Keratinocyte (primary cell): Measurements from ENCODE around the gene TEKTIP1. TPM values are rescaled to one million over a fixed set of nuclear protein-coding genes. Genes with fewer than 3 reads are reported as not detected.
"Not testable (repeated sequence)": the region's sequence is repeated elsewhere in the genome, so short reads cannot be mapped to it uniquely, and the experiment has no call there.

ENCODE experiments used
- DNase-seq: peaks from one replicate; pipeline ENCODE4 v3.0.0-alpha.2; 2011; ENCODE audit warnings: low read depth, missing footprints, low spot score
- FAIRE-seq: peaks from 2 replicates; lab custom pipeline; 2011; peaks lifted over from hg19 to GRCh38; lab: Jason Lieb, UNC
- H2AFZ ChIP-seq: 2 replicates; pipeline ENCODE4 v1.6.0; 2012; ENCODE audit warnings: low read length, control low read depth, inconsistent platforms; ENCODE audit not compliant: control insufficient read depth
- H3K27ac ChIP-seq: 2 replicates; pipeline ENCODE4 v1.5.1; 2011; ENCODE audit warnings: low read length; ENCODE audit not compliant: control insufficient read depth, insufficient read depth
- H3K27me3 ChIP-seq: 3 replicates; pipeline ENCODE4 v1.6.0; 2011; ENCODE audit warnings: low read length; ENCODE audit not compliant: control insufficient read depth, insufficient read depth; ENCODE audit errors: extremely low read depth
- H3K36me3 ChIP-seq, 2 experiments: 2 replicates in 1 of 2; 3 replicates in 1 of 2; pipeline ENCODE4 v1.5.1; 2011; ENCODE audit warnings: low read length in 2 of 2, mild to moderate bottlenecking in 1 of 2; ENCODE audit not compliant: control insufficient read depth in 2 of 2, insufficient read depth in 2 of 2; ENCODE audit errors: extremely low read depth in 1 of 2
- H3K4me1 ChIP-seq: 3 replicates; pipeline ENCODE4 v1.5.1; 2011; ENCODE audit warnings: low read length; ENCODE audit not compliant: control insufficient read depth, insufficient read depth; ENCODE audit errors: extremely low read depth
- H3K4me2 ChIP-seq: 3 replicates; pipeline ENCODE4 v1.6.0; 2011; ENCODE audit warnings: low read depth, low read length; ENCODE audit not compliant: control insufficient read depth, insufficient read depth; ENCODE audit errors: extremely low read depth
- H3K4me3 ChIP-seq, 3 experiments: fragments of 200-600 bp in 1 of 3; sonication (generic) in 1 of 3; 2 replicates in 2 of 3; 3 replicates in 1 of 3; pipeline ENCODE4 v1.5.1; 2011 to 2016; ENCODE audit warnings: low read length in 3 of 3, mild to moderate bottlenecking in 3 of 3, control low read depth in 2 of 3, inconsistent platforms in 1 of 3, low read depth in 1 of 3, mixed read lengths in 1 of 3, mixed run types in 1 of 3, moderate library complexity in 1 of 3; ENCODE audit not compliant: control insufficient read depth in 2 of 3, insufficient read depth in 2 of 3; ENCODE audit errors: extremely low read depth in 1 of 3
- H3K79me2 ChIP-seq: 2 replicates; pipeline ENCODE4 v1.6.0; 2012; ENCODE audit warnings: low read length; ENCODE audit not compliant: control insufficient read depth, insufficient read depth
- H3K9ac ChIP-seq: 3 replicates; pipeline ENCODE4 v1.6.0; 2011; ENCODE audit warnings: low read length; ENCODE audit not compliant: control insufficient read depth, insufficient read depth; ENCODE audit errors: extremely low read depth
- H3K9me1 ChIP-seq: 3 replicates; pipeline ENCODE4 v1.6.0; 2011; ENCODE audit warnings: low read length; ENCODE audit not compliant: control insufficient read depth, insufficient read depth; ENCODE audit errors: extremely low read depth
- H3K9me3 ChIP-seq: 2 replicates; pipeline ENCODE4 v1.5.1; 2012; ENCODE audit warnings: low read depth, low read length; ENCODE audit not compliant: control insufficient read depth
- H4K20me1 ChIP-seq: 3 replicates; pipeline ENCODE4 v1.6.0; 2011; ENCODE audit warnings: low read length; ENCODE audit not compliant: control insufficient read depth, insufficient read depth; ENCODE audit errors: extremely low read depth
- EZH2 ChIP-seq: IDR thresholded peaks from one replicate; pipeline ENCODE4 v1.6.1; 2012; ENCODE audit warnings: inconsistent platforms, mild to moderate bottlenecking, low read length, moderate library complexity
- dilution Hi-C: fragments of 300-500 bp; cut with MboI; formaldehyde crosslinking; loops from one replicate; pipeline ENCODE4 v1.7.0; 2020; ENCODE audit warnings: low sequenced_read_pairs; ENCODE audit not compliant: extremely low pct_ligation_motif_present
- polyA plus RNA-seq, 5 experiments: library from polyadenylated mRNA; depleted of rRNA in 3 of 5; stranded (reverse) in 3 of 5; stranded (forward) in 1 of 5; unstranded in 1 of 5; fragments of >200 nt; gene quantifications; 1 replicate in 1 of 5; 2 replicates in 3 of 5; 3 replicates in 1 of 5; pipeline versions ENCODE4 v1.2.1 to v1.2.3, GENCODE V29; 2011 to 2012; ENCODE audit warnings: missing spikeins in 2 of 5, low read depth in 1 of 5, low replicate concordance in 1 of 5
- TF ChIP-seq, protein P1 (sequence below), 3 experiments: IDR thresholded peaks in 1 of 3; conservative IDR thresholded peaks in 1 of 3; optimal IDR thresholded peaks in 1 of 3; 2 replicates in 2 of 3; 3 replicates in 1 of 3; pipeline versions ENCODE3 to v1.5.1; 2011; ENCODE audit warnings: low read length in 3 of 3, mild to moderate bottlenecking in 3 of 3, moderate library complexity in 2 of 3, control low read depth in 1 of 3, inconsistent platforms in 1 of 3; ENCODE audit not compliant: insufficient read depth in 2 of 3; ENCODE audit errors: extremely low read depth in 1 of 3

The TEKTIP1 gene
- polyA plus RNA-seq, 1 donor (not counting 4 experiments of a cell fraction or from before 2014, with no cell fraction given): not detected

DNA sequence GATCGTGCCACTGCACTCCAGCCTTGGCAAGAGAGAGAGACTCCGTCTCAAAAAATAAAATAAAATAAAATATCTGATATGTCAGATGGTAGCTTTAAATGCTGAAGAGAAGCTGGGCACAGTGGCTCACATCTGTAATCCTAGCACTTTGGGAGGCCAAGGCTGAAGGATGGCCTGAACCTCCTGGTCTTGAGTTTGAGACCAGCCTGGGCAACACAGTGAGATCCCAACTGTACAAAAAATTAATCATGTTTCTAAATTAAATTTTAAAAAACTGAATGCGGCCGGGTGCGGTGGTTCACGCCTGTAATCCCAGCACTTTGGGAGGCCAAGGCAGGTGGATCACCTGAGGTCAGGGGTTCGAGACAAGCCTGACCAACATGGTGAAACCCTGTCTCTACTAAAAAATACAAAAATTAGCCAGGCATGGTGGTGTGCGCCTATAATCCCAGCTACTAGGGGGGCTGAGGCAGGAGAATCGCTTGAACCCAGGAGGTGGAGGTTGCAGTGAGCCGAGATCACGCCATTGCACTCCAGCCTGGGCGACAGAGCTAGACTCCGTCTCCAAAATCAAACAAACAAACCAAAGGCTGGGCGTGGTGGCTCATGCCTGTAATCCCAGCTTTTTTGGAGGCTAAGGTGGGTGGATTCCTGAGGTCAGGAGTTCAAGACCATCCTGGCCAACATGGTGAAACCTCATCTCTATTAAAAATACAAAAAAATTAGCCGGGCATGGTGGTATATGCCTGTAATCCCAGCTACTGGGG lies 45.2 kb downstream of the TEKTIP1 start:
- H3K4me1 ChIP-seq, FAIRE-seq, dilution Hi-C loops: not testable (repeated sequence)

GRCh38 chr19:3585301-3586126 lies 46.5 kb downstream of the TEKTIP1 start, which contains the start of gene GIPC3:
Gene GIPC3, plus strand, starts transcription at chr19:3585478. Its CDS starts 120 bp downstream, at chr19:3585598.
- Histone ChIP-seq H3K9me1 (no peaks in the 10 kb centered on the region), H2AFZ (no peak within 1 kb of the TSS), H3K9ac (no peak within 1 kb of the TSS), H3K79me2 (no peaks in the 10 kb centered on the region), H4K20me1 (no peaks in the 10 kb centered on the region), H3K27ac (no peak within 1 kb of the TSS), H3K27me3 (peaks cover 28% of the 10 kb centered on the region), H3K36me3 (no peaks in the 10 kb centered on the region), H3K9me3 (no peaks in the 10 kb centered on the region), H3K4me2 (no peak within 1 kb of the TSS), H3K4me1 (no peaks in the 10 kb centered on the region), H3K4me3 (no peak within 1 kb of the TSS)
- dilution Hi-C loops: no loop called here
- no peak for FAIRE-seq
- no peak for DNase-seq
- peak; percentile 68 for TF ChIP-seq EZH2
- TF ChIP-seq, protein P1, sequence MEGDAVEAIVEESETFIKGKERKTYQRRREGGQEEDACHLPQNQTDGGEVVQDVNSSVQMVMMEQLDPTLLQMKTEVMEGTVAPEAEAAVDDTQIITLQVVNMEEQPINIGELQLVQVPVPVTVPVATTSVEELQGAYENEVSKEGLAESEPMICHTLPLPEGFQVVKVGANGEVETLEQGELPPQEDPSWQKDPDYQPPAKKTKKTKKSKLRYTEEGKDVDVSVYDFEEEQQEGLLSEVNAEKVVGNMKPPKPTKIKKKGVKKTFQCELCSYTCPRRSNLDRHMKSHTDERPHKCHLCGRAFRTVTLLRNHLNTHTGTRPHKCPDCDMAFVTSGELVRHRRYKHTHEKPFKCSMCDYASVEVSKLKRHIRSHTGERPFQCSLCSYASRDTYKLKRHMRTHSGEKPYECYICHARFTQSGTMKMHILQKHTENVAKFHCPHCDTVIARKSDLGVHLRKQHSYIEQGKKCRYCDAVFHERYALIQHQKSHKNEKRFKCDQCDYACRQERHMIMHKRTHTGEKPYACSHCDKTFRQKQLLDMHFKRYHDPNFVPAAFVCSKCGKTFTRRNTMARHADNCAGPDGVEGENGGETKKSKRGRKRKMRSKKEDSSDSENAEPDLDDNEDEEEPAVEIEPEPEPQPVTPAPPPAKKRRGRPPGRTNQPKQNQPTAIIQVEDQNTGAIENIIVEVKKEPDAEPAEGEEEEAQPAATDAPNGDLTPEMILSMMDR (optimal IDR thresholded peaks at IDR 0.05 in 1 of 3, IDR thresholded peaks at IDR 0.05 in 1 of 3, conservative IDR thresholded peaks at IDR 0.05 in 1 of 3; ENCODE audit: extremely low read depth in 1 of 3, insufficient read depth in 2 of 3, low read length in 3 of 3): no peak

More for the DNA sequence above, 45.2 kb downstream of the TEKTIP1 start:
- H3K27ac ChIP-seq, H3K9me1 ChIP-seq, DNase-seq, H3K79me2 ChIP-seq, H2AFZ ChIP-seq, H4K20me1 ChIP-seq, H3K36me3 ChIP-seq, H3K4me2 ChIP-seq, H3K9ac ChIP-seq, H3K9me3 ChIP-seq, H3K4me3 ChIP-seq: not testable (repeated sequence)
- peaks cover 28% of the 10 kb centered on the region for H3K27me3 ChIP-seq
